Measurements from ENCODE around the gene PALB2. TPM values are rescaled to one million over a fixed set of nuclear protein-coding genes. Genes with fewer than 3 reads are reported as not detected.

Gene PALB2
- total and polyA plus RNA-seq, 2 of the 13 experiments (the other 11 are each of a cell fraction or from before 2014, with no cell fraction given): 12.1 to 40.9 TPM

- ChIA-PET CTCF (ENCODE audit: low intra/inter-chr PET ratio, low total read pairs) (no interaction called here), POLR2A (interaction anchor here (1.9 kb wide), 1 partner anchor 12 kb away, joined by 5 read pairs; the partner anchor contains the start of genes DCTN5 and PALB2)
- no peak for TF ChIP-seq HNRNPLL (IDR thresholded peaks at IDR 0.05; ENCODE audit: low read depth, low read length, poor library complexity, severe bottlenecking)
- TF ChIP-seq ZNF773 (CRISPR knock-in tag; IDR thresholded peaks at IDR 0.05; ENCODE audit: borderline replicate concordance): no peak
- no peak for TF ChIP-seq FOXO1 (CRISPR knock-in tag; IDR thresholded peaks at IDR 0.05)
- no peak for TF ChIP-seq HOXD1 (CRISPR knock-in tag; IDR thresholded peaks at IDR 0.05)
- TF ChIP-seq, protein P1, sequence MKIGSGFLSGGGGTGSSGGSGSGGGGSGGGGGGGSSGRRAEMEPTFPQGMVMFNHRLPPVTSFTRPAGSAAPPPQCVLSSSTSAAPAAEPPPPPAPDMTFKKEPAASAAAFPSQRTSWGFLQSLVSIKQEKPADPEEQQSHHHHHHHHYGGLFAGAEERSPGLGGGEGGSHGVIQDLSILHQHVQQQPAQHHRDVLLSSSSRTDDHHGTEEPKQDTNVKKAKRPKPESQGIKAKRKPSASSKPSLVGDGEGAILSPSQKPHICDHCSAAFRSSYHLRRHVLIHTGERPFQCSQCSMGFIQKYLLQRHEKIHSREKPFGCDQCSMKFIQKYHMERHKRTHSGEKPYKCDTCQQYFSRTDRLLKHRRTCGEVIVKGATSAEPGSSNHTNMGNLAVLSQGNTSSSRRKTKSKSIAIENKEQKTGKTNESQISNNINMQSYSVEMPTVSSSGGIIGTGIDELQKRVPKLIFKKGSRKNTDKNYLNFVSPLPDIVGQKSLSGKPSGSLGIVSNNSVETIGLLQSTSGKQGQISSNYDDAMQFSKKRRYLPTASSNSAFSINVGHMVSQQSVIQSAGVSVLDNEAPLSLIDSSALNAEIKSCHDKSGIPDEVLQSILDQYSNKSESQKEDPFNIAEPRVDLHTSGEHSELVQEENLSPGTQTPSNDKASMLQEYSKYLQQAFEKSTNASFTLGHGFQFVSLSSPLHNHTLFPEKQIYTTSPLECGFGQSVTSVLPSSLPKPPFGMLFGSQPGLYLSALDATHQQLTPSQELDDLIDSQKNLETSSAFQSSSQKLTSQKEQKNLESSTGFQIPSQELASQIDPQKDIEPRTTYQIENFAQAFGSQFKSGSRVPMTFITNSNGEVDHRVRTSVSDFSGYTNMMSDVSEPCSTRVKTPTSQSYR (CRISPR knock-in tag; IDR thresholded peaks at IDR 0.05; ENCODE audit: borderline replicate concordance): no peak
- TF ChIP-seq, protein P2, sequence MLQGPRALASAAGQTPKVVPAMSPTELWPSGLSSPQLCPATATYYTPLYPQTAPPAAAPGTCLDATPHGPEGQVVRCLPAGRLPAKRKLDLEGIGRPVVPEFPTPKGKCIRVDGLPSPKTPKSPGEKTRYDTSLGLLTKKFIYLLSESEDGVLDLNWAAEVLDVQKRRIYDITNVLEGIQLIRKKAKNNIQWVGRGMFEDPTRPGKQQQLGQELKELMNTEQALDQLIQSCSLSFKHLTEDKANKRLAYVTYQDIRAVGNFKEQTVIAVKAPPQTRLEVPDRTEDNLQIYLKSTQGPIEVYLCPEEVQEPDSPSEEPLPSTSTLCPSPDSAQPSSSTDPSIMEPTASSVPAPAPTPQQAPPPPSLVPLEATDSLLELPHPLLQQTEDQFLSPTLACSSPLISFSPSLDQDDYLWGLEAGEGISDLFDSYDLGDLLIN (CRISPR knock-in tag; IDR thresholded peaks at IDR 0.05; ENCODE audit: borderline replicate concordance): no peak
- TF ChIP-seq ZNF484 (CRISPR knock-in tag; IDR thresholded peaks at IDR 0.05; ENCODE audit: borderline replicate concordance, low read depth): no peak
- no peak for TF ChIP-seq NCOR1 (IDR thresholded peaks at IDR 0.05; ENCODE audit: borderline replicate concordance, low read length)
- no peak for TF ChIP-seq NONO (IDR thresholded peaks at IDR 0.05)
- no peak for TF ChIP-seq NONO (CRISPR knock-in tag; conservative IDR thresholded peaks at IDR 0.05)
- no peak for TF ChIP-seq NR2F2 (IDR thresholded peaks at IDR 0.05; ENCODE audit: borderline replicate concordance, low read depth)
- DNase-seq (ENCODE audit: low spot score) (no peak), ATAC-seq (no peak), FAIRE-seq (no peak)
- 97% methylated on average over 8 of the region's 8 CpGs for WGBS (ENCODE audit: low lambda C conversion rate)
- no peak overlapping the region for H3K4me2 ChIP-seq (ENCODE audit: low read depth, low read length)
- no peak overlapping the region for H3K9ac ChIP-seq (ENCODE audit: insufficient read depth, low read depth, low read length)
- no peak overlapping the region for H2AFZ ChIP-seq (ENCODE audit: low read length)
- H3K4me1 ChIP-seq (ENCODE audit: insufficient read depth, low read length): 0 out of 2 replicates have a peak, but pooled peaks cover 5% of the 10 kb centered on the region
- H3K27ac ChIP-seq (ENCODE audit: extremely low read length, insufficient read depth, low read length): no peak overlapping the region
- H3K9me3 ChIP-seq (ENCODE audit: low read length): no peaks in the 10 kb centered on the region
- intact Hi-C loops (cut with micrococcal nuclease; ENCODE audit: unreplicated experiment): no loop called here
- in situ Hi-C loops (cut with HindIII; ENCODE audit: extremely low pct_ligation_motif_present, low pct_unique_long_range_greater_than_20kb): no loop called here
- H3K79me2 ChIP-seq (ENCODE audit: insufficient read depth, low read length): peaks cover 8% of the 10 kb centered on the region
- no TSS peak for BruUV-seq (replicated peaks)
- no peak overlapping the region for H3K4me3 ChIP-seq (replicated peaks in 1 of 3; ENCODE audit: insufficient read depth in 1 of 3, low read depth in 2 of 3, low read length in 3 of 3)
- no peaks in the 10 kb centered on the region for H4K20me1 ChIP-seq (ENCODE audit: insufficient read depth, low read length)
- H3K36me3 ChIP-seq (replicated peaks in 1 of 2; ENCODE audit: control insufficient read depth in 1 of 2, insufficient read depth in 2 of 2, low read length in 2 of 2): peaks cover 22 to 75% of the 10 kb centered on the region in 2 experiments
- H3K27me3 ChIP-seq (ENCODE audit: control insufficient read depth in 1 of 2, insufficient read depth in 2 of 2, low read length in 2 of 2): no peaks in the 10 kb centered on the region
Measured at GRCh38 chr16:23629516-23629915, 11.6 kb downstream of the PALB2 start.

All from HepG2 (cell line).